Measurements from ENCODE around the gene DNAAF5. TPM values are rescaled to one million over a fixed set of nuclear protein-coding genes. Genes with fewer than 3 reads are reported as not detected.

Gene DNAAF5
- polyA plus RNA-seq, 1 experiment, result 27.0 TPM

DNA sequence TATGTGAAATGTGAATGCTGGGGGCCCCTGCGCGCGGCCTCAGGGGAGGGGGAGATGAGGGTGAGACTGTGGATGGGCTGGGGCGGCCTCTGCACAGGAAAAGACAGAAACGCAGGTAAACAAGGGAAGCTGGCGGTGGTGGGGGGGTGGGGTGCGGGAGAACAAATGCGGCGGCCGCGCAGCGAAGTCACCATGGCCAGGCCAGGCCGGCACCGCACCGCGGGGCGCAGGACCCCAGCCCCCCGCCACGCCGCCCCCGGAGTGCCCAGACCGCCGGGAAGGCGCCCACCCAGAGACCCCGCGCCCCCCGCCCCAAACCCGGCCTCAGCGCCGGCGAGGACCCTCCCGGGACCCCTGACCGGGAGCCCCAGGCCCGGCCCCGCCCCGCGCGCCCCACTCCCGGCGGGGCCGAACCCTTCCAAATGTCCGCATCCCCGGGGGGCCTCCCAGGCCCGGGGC is 14.5 kb upstream of the DNAAF5 start:
- CTCF ChIA-PET, result no interaction called here
- no peaks in the 10 kb centered on the region for H3K36me3 ChIP-seq (ENCODE audit: control insufficient read depth, insufficient read depth, low read length)
- TF ChIP-seq, protein P1, sequence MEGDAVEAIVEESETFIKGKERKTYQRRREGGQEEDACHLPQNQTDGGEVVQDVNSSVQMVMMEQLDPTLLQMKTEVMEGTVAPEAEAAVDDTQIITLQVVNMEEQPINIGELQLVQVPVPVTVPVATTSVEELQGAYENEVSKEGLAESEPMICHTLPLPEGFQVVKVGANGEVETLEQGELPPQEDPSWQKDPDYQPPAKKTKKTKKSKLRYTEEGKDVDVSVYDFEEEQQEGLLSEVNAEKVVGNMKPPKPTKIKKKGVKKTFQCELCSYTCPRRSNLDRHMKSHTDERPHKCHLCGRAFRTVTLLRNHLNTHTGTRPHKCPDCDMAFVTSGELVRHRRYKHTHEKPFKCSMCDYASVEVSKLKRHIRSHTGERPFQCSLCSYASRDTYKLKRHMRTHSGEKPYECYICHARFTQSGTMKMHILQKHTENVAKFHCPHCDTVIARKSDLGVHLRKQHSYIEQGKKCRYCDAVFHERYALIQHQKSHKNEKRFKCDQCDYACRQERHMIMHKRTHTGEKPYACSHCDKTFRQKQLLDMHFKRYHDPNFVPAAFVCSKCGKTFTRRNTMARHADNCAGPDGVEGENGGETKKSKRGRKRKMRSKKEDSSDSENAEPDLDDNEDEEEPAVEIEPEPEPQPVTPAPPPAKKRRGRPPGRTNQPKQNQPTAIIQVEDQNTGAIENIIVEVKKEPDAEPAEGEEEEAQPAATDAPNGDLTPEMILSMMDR (IDR thresholded peaks at IDR 0.05; ENCODE audit: insufficient read depth, low read depth, low read length), result no peak
- H3K4me3 ChIP-seq (ENCODE audit: low read depth, low read length), result peak overlapping the region; percentile 44
- no peak for DNase-seq (ENCODE audit: low read depth)
- H3K27me3 ChIP-seq (ENCODE audit: control insufficient read depth, insufficient read depth, low read length), result no peaks in the 10 kb centered on the region; the same call in 1 of the 2 replicates
- POLR2A ChIA-PET, result no interaction called here

DNA sequence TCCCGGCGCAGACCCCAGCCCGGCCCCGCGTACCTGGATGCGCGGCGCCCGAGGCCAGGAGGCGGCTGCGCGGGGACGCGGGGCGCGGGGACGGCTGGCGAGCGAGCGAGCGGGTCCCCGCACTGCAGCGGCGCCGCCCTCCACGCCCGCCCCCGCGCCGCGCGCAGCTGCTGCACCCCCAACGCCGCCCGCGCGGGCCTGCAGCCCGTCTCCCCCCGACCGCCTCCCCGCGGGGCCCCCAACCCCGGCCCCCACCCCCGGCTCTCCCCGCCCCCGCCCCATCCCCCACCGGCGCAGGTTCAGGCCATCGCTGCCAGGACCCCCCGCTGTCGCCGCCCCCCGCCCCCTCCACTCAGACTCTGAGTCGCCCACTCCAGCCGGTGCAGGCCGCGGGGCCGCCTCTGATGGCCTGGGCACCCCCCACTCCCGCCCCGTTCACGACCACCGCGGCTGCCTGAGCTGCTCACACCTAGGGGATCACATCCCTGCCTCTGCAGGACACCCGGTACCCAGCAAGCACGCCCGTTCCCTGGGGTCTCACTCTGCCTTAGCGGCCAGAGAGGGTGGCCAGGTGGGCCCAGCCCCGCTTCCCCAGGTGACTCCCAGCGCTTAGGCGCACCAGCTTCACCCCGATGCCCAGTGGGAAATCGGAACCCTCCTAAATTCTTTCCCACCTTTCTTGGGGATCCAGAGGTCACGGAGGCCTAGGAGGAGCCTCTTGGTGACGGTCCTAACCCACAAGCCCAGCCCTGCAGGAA is 13.9 kb upstream of the DNAAF5 start:
- Histone ChIP-seq H3K27me3 (ENCODE audit: control insufficient read depth, insufficient read depth, low read length) (no peaks in the 10 kb centered on the region; the same call in 1 of the 2 replicates), H3K36me3 (ENCODE audit: control insufficient read depth, insufficient read depth, low read length) (no peaks in the 10 kb centered on the region), H3K4me3 (ENCODE audit: low read depth, low read length) (peak overlapping the region; percentile 44)
- TF ChIP-seq, protein P1 (IDR thresholded peaks at IDR 0.05; ENCODE audit: insufficient read depth, low read depth, low read length), result no peak
- POLR2A ChIA-PET, result no interaction called here
- CTCF ChIA-PET, result interaction anchor here (0.7 kb wide), 1 partner anchor 80 kb away, joined by 3 read pairs; no protein-coding TSS in a partner anchor
- DNase-seq (ENCODE audit: low read depth), result no peak

DNA sequence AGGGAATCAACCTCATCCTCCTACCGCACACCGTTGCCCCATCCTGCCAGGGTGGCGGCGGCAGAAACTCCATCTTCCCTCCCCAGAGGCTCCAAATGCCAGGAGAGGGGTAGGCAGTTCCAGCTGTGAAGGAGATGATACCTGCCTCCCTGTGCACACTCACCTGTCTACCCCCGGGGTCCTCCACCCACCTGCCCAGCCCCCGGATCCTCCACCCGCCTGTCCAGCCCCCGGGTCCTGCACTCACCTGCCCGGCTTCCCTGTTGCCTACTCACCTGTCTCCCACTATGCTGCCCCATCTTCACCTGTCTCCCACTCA is 13.4 kb upstream of the DNAAF5 start:
- Histone ChIP-seq H3K4me3 (ENCODE audit: low read depth, low read length) (no peak overlapping the region), H3K36me3 (ENCODE audit: control insufficient read depth, insufficient read depth, low read length) (no peaks in the 10 kb centered on the region), H3K27me3 (ENCODE audit: control insufficient read depth, insufficient read depth, low read length) (no peaks in the 10 kb centered on the region; the same call in 1 of the 2 replicates)
- no peak for DNase-seq (ENCODE audit: low read depth)
- ChIA-PET POLR2A (no interaction called here), CTCF (interaction anchor here (0.7 kb wide), 1 partner anchor 80 kb away, joined by 3 read pairs; no protein-coding TSS in a partner anchor)
- TF ChIP-seq, protein P1 (IDR thresholded peaks at IDR 0.05; ENCODE audit: insufficient read depth, low read depth, low read length), result no peak

DNA sequence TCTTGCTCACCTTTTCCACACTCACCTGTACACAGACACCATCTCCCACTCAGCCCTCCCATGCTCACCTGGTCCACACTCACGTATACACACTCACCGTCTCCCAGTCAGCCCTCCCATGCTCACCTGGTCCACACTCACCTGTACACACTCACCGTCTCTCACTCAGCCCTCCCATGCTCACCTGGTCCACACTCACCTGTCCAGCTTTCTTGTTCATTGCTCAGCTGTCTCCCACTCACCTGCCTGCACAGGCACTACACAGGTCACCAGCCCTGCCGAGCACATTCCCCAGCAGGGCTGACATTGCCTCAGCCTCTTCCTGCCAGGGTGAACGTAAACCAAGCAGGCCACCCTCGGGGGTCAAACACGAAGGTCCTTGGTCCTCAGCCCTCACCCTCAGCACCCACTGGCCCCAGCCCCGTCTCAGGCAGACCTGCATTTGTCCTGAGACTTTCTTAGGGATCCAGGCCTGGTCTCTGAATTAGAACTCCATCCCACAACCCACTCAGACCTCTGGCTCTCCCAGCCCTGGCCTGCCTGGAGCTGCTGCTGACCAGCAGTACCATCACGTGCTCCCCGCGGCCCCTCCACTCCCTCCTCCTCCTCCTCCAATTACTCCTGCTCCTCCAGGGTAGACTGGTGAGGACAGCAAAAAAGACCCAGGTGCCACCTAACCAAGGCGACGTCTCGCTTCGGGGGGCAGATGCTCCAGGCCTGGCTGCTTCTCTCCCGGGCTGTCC is 12.8 kb upstream of the DNAAF5 start:
- ChIA-PET CTCF (no interaction called here), POLR2A (no interaction called here)
- TF ChIP-seq, protein P1 (IDR thresholded peaks at IDR 0.05; ENCODE audit: insufficient read depth, low read depth, low read length), result no peak
- H3K27me3 ChIP-seq (ENCODE audit: control insufficient read depth, insufficient read depth, low read length), result no peaks in the 10 kb centered on the region; the same call in 1 of the 2 replicates
- H3K36me3 ChIP-seq (ENCODE audit: control insufficient read depth, insufficient read depth, low read length), result no peaks in the 10 kb centered on the region
- DNase-seq (ENCODE audit: low read depth), result no peak
- H3K4me3 ChIP-seq (ENCODE audit: low read depth, low read length), result no peak overlapping the region

DNA sequence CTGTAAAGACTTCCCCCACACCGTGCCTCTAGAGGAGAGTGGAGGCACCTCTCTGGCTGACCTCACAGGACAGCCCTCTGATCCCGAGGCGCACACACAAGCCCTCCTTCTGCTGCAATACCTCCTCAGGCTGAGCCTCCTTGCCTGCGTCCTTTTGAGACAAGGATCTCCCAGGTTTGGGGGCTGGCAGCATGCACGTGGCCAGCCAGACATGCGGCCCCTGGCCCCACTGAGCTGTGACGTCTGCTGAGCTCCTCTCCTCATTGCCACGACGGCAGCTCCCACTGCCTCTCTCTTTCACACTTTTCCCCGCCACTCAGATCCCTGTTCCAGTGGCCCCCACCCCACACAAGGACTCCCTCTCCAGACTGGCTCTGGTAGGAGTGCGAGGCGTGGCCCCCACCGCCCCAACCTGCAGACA is 12.2 kb upstream of the DNAAF5 start:
- Histone ChIP-seq H3K36me3 (ENCODE audit: control insufficient read depth, insufficient read depth, low read length) (no peaks in the 10 kb centered on the region), H3K4me3 (ENCODE audit: low read depth, low read length) (no peak overlapping the region), H3K27me3 (ENCODE audit: control insufficient read depth, insufficient read depth, low read length) (no peaks in the 10 kb centered on the region; the same call in 1 of the 2 replicates)
- no peak for DNase-seq (ENCODE audit: low read depth)
- CTCF ChIA-PET, result no interaction called here
- TF ChIP-seq, protein P1 (IDR thresholded peaks at IDR 0.05; ENCODE audit: insufficient read depth, low read depth, low read length), result no peak
- POLR2A ChIA-PET, result no interaction called here

Measured in BJ (cell line).